GM06990 (cell line): ENCODE measurements around the gene LRCH4.
"Not testable (repeated sequence)": the region's sequence is repeated elsewhere in the genome, so short reads cannot be mapped to it uniquely, and the experiment has no call there.

ENCODE experiments used
- DNase-seq: peaks from one replicate; pipeline ENCODE4 v3.0.0-alpha.2; 2011; ENCODE audit not compliant: insufficient read length; ENCODE audit errors: extremely low read depth
- H3K27me3 ChIP-seq: replicated peaks from 2 replicates; pipeline ENCODE4 v1.6.0; 2011; ENCODE audit warnings: low read length; ENCODE audit not compliant: control insufficient read depth, insufficient read depth
- H3K36me3 ChIP-seq: 2 replicates; pipeline ENCODE4 v1.5.1; 2011; ENCODE audit warnings: low read length; ENCODE audit not compliant: control insufficient read depth, insufficient read depth
- H3K4me3 ChIP-seq: replicated peaks from 2 replicates; pipeline ENCODE4 v1.5.1; 2011; ENCODE audit warnings: low read depth, mild to moderate bottlenecking, control low read depth, low read length
- TF ChIP-seq, protein P1 (sequence below): IDR thresholded peaks from 2 replicates; pipeline ENCODE4 v1.5.1; 2011; ENCODE audit warnings: low read length, control low read depth, mild to moderate bottlenecking, inconsistent platforms; ENCODE audit not compliant: insufficient read depth, poor library complexity, severe bottlenecking

The LRCH4 gene

GRCh38 chr7:100568176-100568895 lies 17.6 kb downstream of the LRCH4 start:
- TF ChIP-seq, protein P1, sequence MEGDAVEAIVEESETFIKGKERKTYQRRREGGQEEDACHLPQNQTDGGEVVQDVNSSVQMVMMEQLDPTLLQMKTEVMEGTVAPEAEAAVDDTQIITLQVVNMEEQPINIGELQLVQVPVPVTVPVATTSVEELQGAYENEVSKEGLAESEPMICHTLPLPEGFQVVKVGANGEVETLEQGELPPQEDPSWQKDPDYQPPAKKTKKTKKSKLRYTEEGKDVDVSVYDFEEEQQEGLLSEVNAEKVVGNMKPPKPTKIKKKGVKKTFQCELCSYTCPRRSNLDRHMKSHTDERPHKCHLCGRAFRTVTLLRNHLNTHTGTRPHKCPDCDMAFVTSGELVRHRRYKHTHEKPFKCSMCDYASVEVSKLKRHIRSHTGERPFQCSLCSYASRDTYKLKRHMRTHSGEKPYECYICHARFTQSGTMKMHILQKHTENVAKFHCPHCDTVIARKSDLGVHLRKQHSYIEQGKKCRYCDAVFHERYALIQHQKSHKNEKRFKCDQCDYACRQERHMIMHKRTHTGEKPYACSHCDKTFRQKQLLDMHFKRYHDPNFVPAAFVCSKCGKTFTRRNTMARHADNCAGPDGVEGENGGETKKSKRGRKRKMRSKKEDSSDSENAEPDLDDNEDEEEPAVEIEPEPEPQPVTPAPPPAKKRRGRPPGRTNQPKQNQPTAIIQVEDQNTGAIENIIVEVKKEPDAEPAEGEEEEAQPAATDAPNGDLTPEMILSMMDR: no peak
- DNase-seq: no peak
- Histone ChIP-seq H3K27me3 (no peaks in the 10 kb centered on the region), H3K36me3 (peaks cover 17% of the 10 kb centered on the region), H3K4me3 (no peak overlapping the region)

GRCh38 chr7:100567751-100568175 lies 18.2 kb downstream of the LRCH4 start:
- TF ChIP-seq, protein P1: no peak
- no peak for DNase-seq
- H3K27me3 ChIP-seq: no peaks in the 10 kb centered on the region
- peaks cover 21% of the 10 kb centered on the region for H3K36me3 ChIP-seq
- H3K4me3 ChIP-seq: no peak overlapping the region

GRCh38 chr7:100567031-100567730 lies 18.7 kb downstream of the LRCH4 start:
- Histone ChIP-seq H3K27me3 (no peaks in the 10 kb centered on the region), H3K4me3 (no peak overlapping the region), H3K36me3 (peaks cover 20% of the 10 kb centered on the region)
- DNase-seq: no peak
- TF ChIP-seq, protein P1: no peak

DNA sequence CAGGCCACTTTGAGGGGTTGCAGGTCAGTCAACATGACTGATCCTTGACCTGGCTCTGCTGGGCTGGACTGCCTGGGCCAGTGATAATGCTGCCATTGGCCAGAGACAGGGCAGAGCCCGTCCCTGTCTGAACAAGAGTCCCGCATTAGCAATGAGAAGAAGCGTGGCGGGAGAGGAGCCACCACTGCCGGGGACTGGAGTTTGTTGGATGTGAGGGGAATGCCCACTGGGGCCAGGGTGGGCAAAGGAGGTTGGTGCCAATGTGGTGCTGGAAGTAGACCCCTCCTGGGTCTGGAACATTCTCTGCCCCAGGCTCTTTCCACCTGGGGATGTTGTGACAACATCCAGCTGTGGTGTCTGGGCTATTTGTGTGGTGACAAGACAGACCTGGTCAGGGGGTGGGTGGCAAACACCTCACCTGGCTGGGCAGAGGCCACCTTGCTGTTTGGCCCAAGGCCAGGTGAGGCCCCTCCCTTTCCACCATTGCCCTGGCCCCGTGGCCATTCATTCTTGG lies 19.9 kb downstream of the LRCH4 start:
- Histone ChIP-seq H3K4me3 (no peak overlapping the region), H3K36me3 (peaks cover 23% of the 10 kb centered on the region), H3K27me3 (no peaks in the 10 kb centered on the region)
- DNase-seq: no peak
- TF ChIP-seq, protein P1: no peak

GRCh38 chr7:100565133-100565571 lies 20.8 kb downstream of the LRCH4 start:
- TF ChIP-seq, protein P1: no peak

GRCh38 chr7:100564405-100564804 lies 21.5 kb downstream of the LRCH4 start:
- not testable (repeated sequence) for H3K4me3 ChIP-seq, DNase-seq, H3K27me3 ChIP-seq
- peaks cover 23% of the 10 kb centered on the region for H3K36me3 ChIP-seq

More at GRCh38 chr7:100565133-100565571, 20.8 kb downstream of the LRCH4 start:
- Histone ChIP-seq H3K27me3 (no peaks in the 10 kb centered on the region), H3K4me3 (no peak overlapping the region), H3K36me3 (peaks cover 23% of the 10 kb centered on the region)
- no peak for DNase-seq
